Pericardium fibroblast (primary cell): Measurements from ENCODE around the gene NUP35. TPM values are rescaled to one million over a fixed set of nuclear protein-coding genes. Genes with fewer than 3 reads are reported as not detected.

ENCODE experiments used
- total RNA-seq: library from RNA; depleted of rRNA; stranded (reverse); fragments of >200 nt; gene quantifications from 2 replicates; pipeline ENCODE4 v1.2.3, GENCODE V29; 2015

Gene NUP35
- 5.4 and 7.7 TPM in 2 replicates for total RNA-seq

GRCh38 chr2:183124222-183124956 lies at the start of gene NUP35:
NUP35 (plus strand) TSS chr2:183124443; CDS start chr2:183124458, 15 bp downstream.

GRCh38 chr2:183078464-183079138 lies 45.6 kb upstream of the NUP35 start, which contains the start of gene DUSP19:
DUSP19 (plus strand) TSS chr2:183078747; CDS start chr2:183078934, 187 bp downstream.

Other genes starting within 250 kb of the NUP35 start
- 85.9 and 112 TPM in 2 replicates for gene NCKAP1, start 86.0 kb upstream of the NUP35 start, total RNA-seq
- gene DUSP19, start 45.7 kb upstream of the NUP35 start, total RNA-seq: 1.3 and 1.9 TPM in 2 replicates